ENCODE results near the gene GIPR. TPM values are rescaled to one million over a fixed set of nuclear protein-coding genes. Genes with fewer than 3 reads are reported as not detected.

Gene GIPR
- total RNA-seq, 1 experiment from 2014 or later: 2.0 TPM

DNA sequence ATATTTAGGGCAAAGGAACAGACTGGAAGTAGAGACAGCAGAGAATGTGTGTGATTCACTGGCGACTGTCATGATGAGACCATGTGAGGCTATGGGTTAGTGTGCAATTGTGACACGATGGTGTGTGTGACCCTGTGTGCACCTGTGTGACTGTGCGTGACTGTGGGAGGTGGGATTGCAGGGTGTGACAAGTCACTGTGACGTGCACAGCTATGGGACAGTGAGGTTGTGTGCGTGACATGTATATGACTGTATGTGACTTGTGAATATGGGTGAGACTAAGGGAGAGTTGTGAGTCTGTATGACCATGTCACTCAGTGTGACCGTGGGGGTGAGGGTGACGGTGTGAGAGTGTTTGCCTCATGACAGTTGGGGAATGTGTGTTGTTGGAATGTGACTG is 3.4 kb upstream of the GIPR start:
- H3K4me1 ChIP-seq (ENCODE audit: control insufficient read depth, insufficient read depth, low read length): no peaks in the 10 kb centered on the region
- no peak for DNase-seq (ENCODE audit: low read depth, low spot score)
- intact Hi-C loops (cut with micrococcal nuclease; ENCODE audit: unreplicated experiment): no loop called here
- CTCF ChIA-PET: no interaction called here
- ATAC-seq: no peak
- no peaks in the 10 kb centered on the region for H3K9me3 ChIP-seq (ENCODE audit: control insufficient read depth, insufficient read depth, low read depth, low read length)
- TF ChIP-seq POLR2AphosphoS5 (IDR thresholded peaks at IDR 0.05; ENCODE audit: low read depth, low read length) (no peak), TCF7L2 (IDR thresholded peaks at IDR 0.05; ENCODE audit: low read depth, low read length) (no peak), CTCF (IDR thresholded peaks at IDR 0.05) (no peak), REST (IDR thresholded peaks at IDR 0.05; ENCODE audit: insufficient read depth in 1 of 2, low read depth in 2 of 2, low read length in 1 of 2) (no peak), SIN3A (IDR thresholded peaks at IDR 0.05; ENCODE audit: borderline replicate concordance, insufficient read depth, low read depth, low read length) (no peak)
- H3K27me3 ChIP-seq (ENCODE audit: control insufficient read depth, insufficient read depth, low read length): no peaks in the 10 kb centered on the region
- POLR2A ChIA-PET: no interaction called here
- in situ Hi-C loops (cut with HindIII; ENCODE audit: low pct_unique_long_range_greater_than_20kb, low sequenced_read_pairs): no loop called here
- H3K36me3 ChIP-seq (ENCODE audit: control insufficient read depth, insufficient read depth, low read length): no peaks in the 10 kb centered on the region
- H3K27ac ChIP-seq (ENCODE audit: low read length): no peak overlapping the region
- H3K4me3 ChIP-seq (ENCODE audit: low read depth in 2 of 2, low read length in 2 of 2): no peak overlapping the region
- BruUV-seq (replicated peaks): no TSS peak

- in situ Hi-C loops (cut with HindIII; ENCODE audit: low pct_unique_long_range_greater_than_20kb, low sequenced_read_pairs) (no loop called here), intact Hi-C loops (cut with micrococcal nuclease; ENCODE audit: unreplicated experiment) (no loop called here)
- BruUV-seq (replicated peaks): no TSS peak
- ChIA-PET POLR2A (no interaction called here), CTCF (interaction anchor here (0.8 kb wide), 1 partner anchor 9 kb away, joined by 4 read pairs; no protein-coding TSS in a partner anchor)
- Histone ChIP-seq H3K36me3 (ENCODE audit: control insufficient read depth, insufficient read depth, low read length) (no peaks in the 10 kb centered on the region; the same call in 1 of the 2 replicates), H3K9me3 (ENCODE audit: control insufficient read depth, insufficient read depth, low read depth, low read length) (no peaks in the 10 kb centered on the region), H3K27me3 (ENCODE audit: control insufficient read depth, insufficient read depth, low read length) (no peaks in the 10 kb centered on the region), H3K4me1 (ENCODE audit: control insufficient read depth, insufficient read depth, low read length) (no peaks in the 10 kb centered on the region), H3K4me3 (ENCODE audit: low read depth in 2 of 2, low read length in 2 of 2) (peak overlapping the region; percentile 41 to 74), H3K27ac (ENCODE audit: low read length) (peak overlapping the region; percentile 42)
- no peak; the same call in 1 of the 2 replicates for ATAC-seq
- no peak for TF ChIP-seq CTCF (IDR thresholded peaks at IDR 0.05)
- TF ChIP-seq TCF7L2 (IDR thresholded peaks at IDR 0.05; ENCODE audit: low read depth, low read length): no peak
- DNase-seq (ENCODE audit: low read depth, low spot score): no peak
Observed at GRCh38 chr19:45668342-45668871, 386 bp downstream of the GIPR start.
